Tibial artery (tissue), 4 donors: ENCODE data around the gene TGFBR3.

Experiments used
- DNase-seq, 2 donors: peaks; one replicate each; pipeline ENCODE4 v3.0.0-alpha.2; 2019
- H3K27ac ChIP-seq, 2 donors: fragments of 200-600 bp; sonication (generic) in 1 of 2; 1 replicate in 1 of 2; 2 replicates in 1 of 2; pipeline ENCODE4 v1.5.1; 2018 to 2019; ENCODE audit warnings: mild to moderate bottlenecking in 1 of 2
- H3K27me3 ChIP-seq, 2 donors: fragments of 200-600 bp; sonication (generic) in 1 of 2; one replicate each; pipeline versions ENCODE4 v1.5.1 to v1.6.0; 2016 to 2019
- H3K36me3 ChIP-seq, 3 donors: fragments of 200-600 bp; sonication (generic) in 2 of 3; one replicate each; pipeline ENCODE4 v1.5.1; 2016 to 2019; ENCODE audit warnings: mild to moderate bottlenecking in 2 of 3
- H3K4me1 ChIP-seq, 4 donors: fragments of 200-600 bp; sonication (generic) in 2 of 4; 1 replicate in 3 of 4; 2 replicates in 1 of 4; pipeline ENCODE4 v1.5.1; 2016 to 2019
- H3K4me3 ChIP-seq, 2 donors: fragments of 200-600 bp; sonication (generic) in 1 of 2; 1 replicate in 1 of 2; 2 replicates in 1 of 2; pipeline ENCODE4 v1.5.1; 2018 to 2019; ENCODE audit warnings: mild to moderate bottlenecking in 2 of 2
- H3K9me3 ChIP-seq, 3 donors: fragments of 200-600 bp; sonication (generic) in 1 of 3; one replicate each; pipeline ENCODE4 v1.5.1; 2016 to 2019
- CTCF ChIP-seq, 2 experiments: fragments of 200-600 bp in 1 of 2; fragments of 450-650 bp in 1 of 2; IDR thresholded peaks; one replicate each; pipeline ENCODE4 v1.5.1; 2017 to 2019; ENCODE audit warnings: antibody characterized with exemption in 2 of 2, mild to moderate bottlenecking in 1 of 2, moderate library complexity in 1 of 2
- intact Hi-C: fragments of 100-400 bp; cut with DNase I; formaldehyde crosslinking; loops from one replicate; pipeline ENCODE4 v1.15.0; 2023; ENCODE audit warnings: low total_unique reads

Gene TGFBR3

GRCh38 chr1:91730801-91731732 is 154.9 kb downstream of the TGFBR3 start:
- Histone ChIP-seq H3K4me3 (no peak overlapping the region), H3K36me3 (peaks cover 0 to 16% (median 14%) of the 10 kb centered on the region in 3 donors), H3K4me1 (peaks cover 0 to 44% (median 20%) of the 10 kb centered on the region in 4 donors), H3K9me3 (no peaks in the 10 kb centered on the region), H3K27me3 (no peaks in the 10 kb centered on the region), H3K27ac (peak overlapping the region in 1 of 2 donors; percentile 44)
- TF ChIP-seq CTCF (IDR thresholded peaks at IDR 0.05) = no peak
- peak in 1 of 2 donors; percentile 54 for DNase-seq
- intact Hi-C loops = loop anchor here (10.0 kb wide), 1 partner anchor 154 kb away; the partner anchor contains the start of gene TGFBR3

- Histone ChIP-seq H3K4me3 (no peak overlapping the region), H3K9me3 (no peaks in the 10 kb centered on the region), H3K27me3 (no peaks in the 10 kb centered on the region), H3K27ac (no peak overlapping the region), H3K36me3 (peaks cover 0 to 16% (median 14%) of the 10 kb centered on the region in 3 donors), H3K4me1 (peaks cover 0 to 57% (median 24%) of the 10 kb centered on the region in 4 donors)
- TF ChIP-seq CTCF (IDR thresholded peaks at IDR 0.05) = no peak
- DNase-seq = no peak
- intact Hi-C loops = loop anchor here (10.0 kb wide), 1 partner anchor 155 kb away; the partner anchor contains the start of gene TGFBR3
Observed at GRCh38 chr1:91729621-91730358, 156.2 kb downstream of the TGFBR3 start.

- H3K27ac ChIP-seq = no peak overlapping the region
Observed at GRCh38 chr1:91727763-91728162, 158.2 kb downstream of the TGFBR3 start.

GRCh38 chr1:91725989-91726721 is 159.8 kb downstream of the TGFBR3 start:
- H3K27me3 ChIP-seq = no peaks in the 10 kb centered on the region
- intact Hi-C loops = no loop called here
- peaks cover 0 to 32% (median 11%) of the 10 kb centered on the region in 4 donors for H3K4me1 ChIP-seq
- H3K4me3 ChIP-seq = no peak overlapping the region
- H3K9me3 ChIP-seq = no peaks in the 10 kb centered on the region
- peak; percentile 71 to 74 for DNase-seq
- H3K27ac ChIP-seq = peak overlapping the region; percentile 74 to 78
- H3K36me3 ChIP-seq = peaks cover 0 to 20% (median 13%) of the 10 kb centered on the region in 3 donors
- peak in 1 of 2 experiments; percentile 19 for TF ChIP-seq CTCF (IDR thresholded peaks at IDR 0.05)

More at GRCh38 chr1:91727763-91728162, 158.2 kb downstream of the TGFBR3 start:
- no peak for DNase-seq
- Histone ChIP-seq H3K9me3 (no peaks in the 10 kb centered on the region), H3K4me3 (no peak overlapping the region), H3K4me1 (peaks cover 0 to 48% (median 24%) of the 10 kb centered on the region in 4 donors), H3K36me3 (peaks cover 0 to 13% (median 9%) of the 10 kb centered on the region in 3 donors), H3K27me3 (no peaks in the 10 kb centered on the region)
- no peak for TF ChIP-seq CTCF (IDR thresholded peaks at IDR 0.05)
- intact Hi-C loops = no loop called here

- intact Hi-C loops = no loop called here
- Histone ChIP-seq H3K9me3 (no peaks in the 10 kb centered on the region), H3K4me3 (no peak overlapping the region), H3K36me3 (peaks cover 0 to 25% (median 14%) of the 10 kb centered on the region in 3 donors), H3K27ac (peak overlapping the region; percentile 74 to 78), H3K27me3 (no peaks in the 10 kb centered on the region), H3K4me1 (peaks cover 0 to 27% (median 8%) of the 10 kb centered on the region in 4 donors)
- DNase-seq = no peak
- TF ChIP-seq CTCF (IDR thresholded peaks at IDR 0.05) = no peak
Observed at GRCh38 chr1:91725618-91725988, 160.3 kb downstream of the TGFBR3 start.
